BLaER1 (cell line): ENCODE measurements around the gene RAI14.
"Not testable (repeated sequence)": the region's sequence is repeated elsewhere in the genome, so short reads cannot be mapped to it uniquely, and the experiment has no call there.

Experiments used
- H3K27ac ChIP-seq: shearing (Covaris generic); formaldehyde crosslinking; 2 replicates; pipeline ENCODE4 v1.8.1; 2022
- H3K27me3 ChIP-seq: shearing (Covaris generic); formaldehyde crosslinking; 2 replicates; pipeline ENCODE4 v1.8.1; 2022
- H3K36me3 ChIP-seq: shearing (Covaris generic); formaldehyde crosslinking; 2 replicates; pipeline ENCODE4 v1.8.1; 2022
- H3K4me1 ChIP-seq: shearing (Covaris generic); formaldehyde crosslinking; 2 replicates; pipeline ENCODE4 v1.8.1; 2022
- H3K4me2 ChIP-seq: shearing (Covaris generic); formaldehyde crosslinking; 2 replicates; pipeline ENCODE4 v1.8.1; 2022
- H3K4me3 ChIP-seq: shearing (Covaris generic); formaldehyde crosslinking; 2 replicates; pipeline ENCODE4 v1.8.1; 2022
- H3K9ac ChIP-seq: shearing (Covaris generic); formaldehyde crosslinking; 2 replicates; pipeline ENCODE4 v1.8.1; 2022
- H3K9me3 ChIP-seq: shearing (Covaris generic); formaldehyde crosslinking; 2 replicates; pipeline ENCODE4 v1.8.1; 2022
- H4K20me1 ChIP-seq: shearing (Covaris generic); formaldehyde crosslinking; 2 replicates; pipeline ENCODE4 v1.8.1; 2022
- Cebpa-rat ChIP-seq: shearing (Covaris generic); IDR thresholded peaks from 2 replicates; pipeline ENCODE4 v1.8.1; 2022

Gene RAI14

DNA sequence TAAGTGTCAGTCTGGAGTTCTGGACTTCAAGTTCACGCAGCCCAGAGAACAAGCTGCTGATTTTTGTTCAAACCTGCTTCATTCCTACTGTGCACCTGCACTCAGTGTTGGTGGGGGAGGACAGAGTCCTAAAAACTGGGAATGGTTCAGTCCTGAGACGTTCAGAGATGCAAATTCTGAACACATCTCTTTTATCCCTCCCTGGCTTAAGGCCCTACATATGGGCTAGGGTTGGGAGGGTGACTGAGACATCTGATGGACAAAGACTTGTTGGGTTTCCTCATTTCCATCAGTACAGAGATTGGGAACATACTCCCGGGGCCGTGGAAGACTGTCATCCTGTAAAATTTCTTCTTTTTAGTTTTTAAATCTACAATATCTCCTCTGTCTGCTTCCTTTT lies 99.8 kb downstream of the RAI14 start:
- Histone ChIP-seq H3K4me3 (no peak overlapping the region), H3K4me1 (peaks cover 22% of the 10 kb centered on the region), H3K27me3 (no peaks in the 10 kb centered on the region), H3K27ac (no peak overlapping the region), H3K4me2 (no peak overlapping the region), H4K20me1 (no peaks in the 10 kb centered on the region), H3K9ac (no peak overlapping the region), H3K9me3 (peaks cover 6% of the 10 kb centered on the region; the same call in 1 of the 2 replicates), H3K36me3 (peaks cover 29% of the 10 kb centered on the region)
- TF ChIP-seq Cebpa-rat: no peak

GRCh38 chr5:34756781-34757624 lies 100.9 kb downstream of the RAI14 start:
- Histone ChIP-seq H3K36me3 (peaks cover 38% of the 10 kb centered on the region), H3K9me3 (peaks cover 6% of the 10 kb centered on the region; the same call in 1 of the 2 replicates), H3K27me3 (no peaks in the 10 kb centered on the region), H3K27ac (no peak overlapping the region), H3K4me3 (no peak overlapping the region), H4K20me1 (no peaks in the 10 kb centered on the region), H3K4me2 (no peak overlapping the region), H3K9ac (no peak overlapping the region), H3K4me1 (peaks cover 11% of the 10 kb centered on the region)
- no peak for TF ChIP-seq Cebpa-rat

DNA sequence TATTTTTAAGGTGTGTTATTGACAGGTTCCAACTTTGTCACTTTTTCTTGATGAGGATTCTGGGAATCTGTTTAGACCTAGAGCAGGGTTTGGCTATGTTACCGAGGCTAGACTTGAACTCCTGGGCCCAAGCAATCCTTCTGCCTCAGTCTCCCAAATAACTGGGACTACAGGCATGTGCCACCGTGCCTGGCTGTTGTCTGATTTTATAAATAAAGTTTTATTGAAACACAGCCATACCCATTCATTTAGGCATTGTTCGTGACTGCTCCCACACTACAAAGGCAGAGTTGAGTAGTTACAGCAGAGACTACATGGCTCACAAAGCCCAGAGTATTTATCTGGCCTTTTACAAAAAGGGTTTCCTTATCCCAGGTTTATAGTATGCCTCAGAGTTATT lies 102.4 kb downstream of the RAI14 start:
- no peak overlapping the region for H3K27ac ChIP-seq
- H3K4me3 ChIP-seq: no peak overlapping the region
- no peaks in the 10 kb centered on the region for H4K20me1 ChIP-seq
- TF ChIP-seq Cebpa-rat: no peak
- no peak overlapping the region for H3K9ac ChIP-seq
- peaks cover 6% of the 10 kb centered on the region; the same call in 1 of the 2 replicates for H3K9me3 ChIP-seq
- H3K36me3 ChIP-seq: peaks cover 51% of the 10 kb centered on the region
- no peaks in the 10 kb centered on the region for H3K4me1 ChIP-seq
- no peak overlapping the region for H3K4me2 ChIP-seq
- no peaks in the 10 kb centered on the region for H3K27me3 ChIP-seq

DNA sequence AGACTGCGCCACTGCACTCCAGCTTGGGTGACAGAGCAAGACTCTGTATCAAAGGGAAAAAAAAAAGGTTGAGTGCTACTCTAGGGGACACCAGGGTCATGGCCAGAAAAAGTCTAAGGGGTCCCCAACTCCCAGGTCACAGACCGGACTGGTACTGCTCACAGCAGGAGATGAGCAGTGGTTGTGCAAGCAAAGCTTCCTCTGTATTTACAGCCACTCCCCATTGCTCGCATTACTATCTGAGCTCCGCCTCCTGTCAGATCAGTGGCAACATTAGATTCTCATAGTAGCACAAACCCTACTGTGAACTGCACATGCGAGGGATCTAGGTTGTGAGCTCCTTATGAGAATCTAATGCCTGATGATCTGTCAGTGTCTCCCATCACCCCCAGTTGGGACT lies 103.1 kb downstream of the RAI14 start:
- peaks cover 58% of the 10 kb centered on the region for H3K36me3 ChIP-seq
- H3K4me3 ChIP-seq, H3K27me3 ChIP-seq, H3K27ac ChIP-seq, H3K4me2 ChIP-seq, H3K4me1 ChIP-seq, H3K9ac ChIP-seq, H4K20me1 ChIP-seq: not testable (repeated sequence)
- H3K9me3 ChIP-seq: peaks cover 11% of the 10 kb centered on the region

DNA sequence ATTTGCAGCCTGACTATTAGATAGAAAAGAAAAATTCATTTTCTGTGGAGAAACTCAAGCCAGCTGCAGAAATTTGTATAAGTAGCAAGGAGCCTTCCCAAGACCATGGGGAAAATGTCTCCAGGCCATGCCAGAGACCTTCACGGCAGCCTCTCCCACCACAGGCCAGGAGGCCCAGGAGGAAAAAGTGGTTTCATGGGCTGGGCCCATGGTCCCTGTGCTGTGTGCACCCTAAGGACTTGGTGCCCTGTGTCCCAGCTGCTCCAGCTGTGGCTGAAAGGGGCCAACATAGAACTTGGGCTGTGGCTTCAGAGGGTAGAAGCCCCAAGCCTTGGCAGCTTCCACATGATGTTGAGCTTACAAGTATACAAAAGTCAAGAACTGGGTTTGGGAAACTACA lies 109.5 kb downstream of the RAI14 start:
- H3K9ac ChIP-seq: no peak overlapping the region
- no peaks in the 10 kb centered on the region for H3K4me1 ChIP-seq
- H3K4me3 ChIP-seq: no peak overlapping the region
- no peaks in the 10 kb centered on the region for H4K20me1 ChIP-seq
- no peaks in the 10 kb centered on the region for H3K27me3 ChIP-seq
- H3K27ac ChIP-seq: no peak overlapping the region
- no peak for TF ChIP-seq Cebpa-rat
- H3K4me2 ChIP-seq: no peak overlapping the region
- peaks cover 31% of the 10 kb centered on the region for H3K9me3 ChIP-seq
- peaks cover 63% of the 10 kb centered on the region for H3K36me3 ChIP-seq

GRCh38 chr5:34767180-34767579 lies 111.1 kb downstream of the RAI14 start:
- Histone ChIP-seq H3K4me2 (no peak overlapping the region), H3K9ac (no peak overlapping the region), H3K4me3 (no peak overlapping the region), H4K20me1 (no peaks in the 10 kb centered on the region), H3K36me3 (peaks cover 50% of the 10 kb centered on the region), H3K9me3 (peaks cover 31% of the 10 kb centered on the region), H3K27me3 (no peaks in the 10 kb centered on the region), H3K4me1 (no peaks in the 10 kb centered on the region), H3K27ac (no peak overlapping the region)
- no peak for TF ChIP-seq Cebpa-rat

- TF ChIP-seq Cebpa-rat: no peak
- H3K9ac ChIP-seq: no peak overlapping the region
- H3K36me3 ChIP-seq: peaks cover 22% of the 10 kb centered on the region
- peaks cover 28% of the 10 kb centered on the region for H3K9me3 ChIP-seq
- H3K27ac ChIP-seq: no peak overlapping the region
- H3K4me1 ChIP-seq: no peaks in the 10 kb centered on the region
- H3K4me3 ChIP-seq: no peak overlapping the region
- H3K27me3 ChIP-seq: no peaks in the 10 kb centered on the region
- no peaks in the 10 kb centered on the region for H4K20me1 ChIP-seq
- H3K4me2 ChIP-seq: no peak overlapping the region
Observed at GRCh38 chr5:34770486-34770885, 114.4 kb downstream of the RAI14 start.

DNA sequence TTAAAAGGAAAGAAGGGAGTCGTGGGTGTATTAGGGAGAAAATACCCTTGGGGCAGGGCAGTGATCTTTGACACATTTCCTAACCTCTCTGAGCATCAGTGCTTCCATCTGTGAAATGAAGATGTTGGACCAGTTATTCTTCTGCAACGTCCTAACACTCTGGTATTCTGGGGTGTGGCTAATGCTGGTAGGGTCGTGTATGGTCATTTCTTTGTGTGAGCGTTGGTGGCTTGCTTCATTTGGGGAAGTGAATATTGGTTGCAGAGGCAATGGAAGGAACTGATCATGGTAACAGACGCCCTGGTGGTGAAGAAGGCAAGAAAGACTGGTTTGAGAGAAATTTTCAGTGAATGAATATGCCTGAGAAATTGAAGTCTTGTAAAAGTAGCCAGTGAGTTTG lies 114.9 kb downstream of the RAI14 start:
- Histone ChIP-seq H4K20me1 (no peaks in the 10 kb centered on the region), H3K27me3 (no peaks in the 10 kb centered on the region)
- no peak for TF ChIP-seq Cebpa-rat

GRCh38 chr5:34772267-34773098 lies 116.4 kb downstream of the RAI14 start:
- Histone ChIP-seq H3K4me3 (no peak overlapping the region), H3K4me1 (no peaks in the 10 kb centered on the region), H3K27ac (no peak overlapping the region), H3K27me3 (no peaks in the 10 kb centered on the region), H3K4me2 (no peak overlapping the region), H4K20me1 (no peaks in the 10 kb centered on the region), H3K36me3 (0 out of 2 replicates have a peak, but pooled peaks cover 4% of the 10 kb centered on the region), H3K9ac (no peak overlapping the region), H3K9me3 (peaks cover 15% of the 10 kb centered on the region)
- no peak for TF ChIP-seq Cebpa-rat

More for the DNA sequence above, 114.9 kb downstream of the RAI14 start:
- Histone ChIP-seq H3K9me3 (peaks cover 23% of the 10 kb centered on the region), H3K36me3 (peaks cover 17% of the 10 kb centered on the region), H3K4me1 (no peaks in the 10 kb centered on the region), H3K27ac (no peak overlapping the region), H3K4me3 (no peak overlapping the region), H3K9ac (no peak overlapping the region), H3K4me2 (no peak overlapping the region)

- no peaks in the 10 kb centered on the region for H4K20me1 ChIP-seq
- H3K36me3 ChIP-seq: no peaks in the 10 kb centered on the region
- no peak for TF ChIP-seq Cebpa-rat
- H3K4me2 ChIP-seq: no peak overlapping the region
- no peak overlapping the region for H3K4me3 ChIP-seq
- H3K9me3 ChIP-seq: peaks cover 15% of the 10 kb centered on the region
- no peak overlapping the region for H3K27ac ChIP-seq
- H3K4me1 ChIP-seq: no peaks in the 10 kb centered on the region
- no peak overlapping the region for H3K9ac ChIP-seq
- no peaks in the 10 kb centered on the region for H3K27me3 ChIP-seq
Observed at GRCh38 chr5:34774139-34774538, 118.0 kb downstream of the RAI14 start.

DNA sequence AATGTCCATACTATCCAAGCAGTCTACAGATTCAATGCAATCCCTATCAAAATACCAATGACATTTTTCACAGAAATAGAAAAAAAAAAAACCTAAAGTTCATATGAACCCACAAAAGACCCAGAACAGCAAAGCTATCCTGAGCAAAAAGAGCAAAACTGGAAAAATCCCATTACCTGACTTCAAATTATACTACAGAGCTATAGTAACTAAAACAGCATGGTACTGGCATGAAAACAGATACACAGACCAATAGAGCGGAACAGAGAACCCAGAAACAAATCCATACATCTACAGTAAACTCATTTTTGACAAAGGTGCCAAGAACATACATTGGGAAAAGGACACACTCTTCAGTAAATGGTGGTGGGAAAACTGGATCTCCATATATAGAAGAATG lies 118.5 kb downstream of the RAI14 start:
- not testable (repeated sequence) for H3K27ac ChIP-seq, H3K9ac ChIP-seq, H3K27me3 ChIP-seq, H3K4me1 ChIP-seq, H3K4me2 ChIP-seq, H3K36me3 ChIP-seq, H4K20me1 ChIP-seq, H3K4me3 ChIP-seq
- peaks cover 17% of the 10 kb centered on the region for H3K9me3 ChIP-seq
